HepG2 (cell line): Measurements from ENCODE around the gene FGD3. TPM values are rescaled to one million over a fixed set of nuclear protein-coding genes. Genes with fewer than 3 reads are reported as not detected.
A peak's percentile ranks its signal among the peaks of the same experiment; 100 is the strongest.

Experiments used
- ATAC-seq: fragments of 200-7000 bp; cut with Tn5 transposase; 3 replicates; pipeline ENCODE4 v1.9.1; 2020; ENCODE audit warnings: mild to moderate bottlenecking, moderate library complexity
- BruUV-seq: library from RNA; stranded (reverse); fragments of 400-500 nt; replicated peaks from 2 replicates; lab custom pipeline; 2021; lab: Mats Ljungman, UMichigan
- CTCF ChIA-PET: fragments of 300-600 bp; formaldehyde crosslinking; extraction: SDS; loops from one replicate; lab custom pipeline; 2021; ENCODE audit warnings: low total read pairs, inconsistent platforms, low intra/inter-chr PET ratio; lab: Yijun Ruan, JAX
- POLR2A ChIA-PET: fragments of 350-600 bp; sonication (Branson Sonifier 250); formaldehyde crosslinking; loops from one replicate; lab custom pipeline; 2020; ENCODE audit warnings: antibody characterized with exemption, inconsistent platforms; lab: Yijun Ruan, JAX
- DNase-seq: peaks from one replicate; pipeline ENCODE4 v3.0.0-alpha.2; 2015; ENCODE audit warnings: low spot score
- FAIRE-seq: peaks from 3 replicates; lab custom pipeline; 2011; peaks lifted over from hg19 to GRCh38; lab: Jason Lieb, UNC
- H2AFZ ChIP-seq: one replicate; pipeline ENCODE4 v1.6.1; 2011; ENCODE audit warnings: low read length, inconsistent platforms
- H3K27ac ChIP-seq: fragments of 300-600 bp; 3 replicates; pipeline ENCODE4 v1.8.0; 2011; ENCODE audit warnings: mixed run types, mild to moderate bottlenecking, mixed read lengths, low read length, inconsistent platforms; ENCODE audit not compliant: insufficient read depth; ENCODE audit errors: extremely low read length
- H3K27me3 ChIP-seq, 2 experiments: fragments of 200-600 bp in 1 of 2; 2 replicates in 1 of 2; 3 replicates in 1 of 2; pipeline versions ENCODE4 v1.6.0 to v1.8.0; 2011; ENCODE audit warnings: low read length in 2 of 2, mild to moderate bottlenecking in 2 of 2, moderate library complexity in 2 of 2, inconsistent platforms in 1 of 2; ENCODE audit not compliant: insufficient read depth in 2 of 2, control insufficient read depth in 1 of 2
- H3K36me3 ChIP-seq, 2 experiments: fragments of 200-600 bp in 1 of 2; replicated peaks in 1 of 2; 2 replicates in 1 of 2; 3 replicates in 1 of 2; pipeline versions ENCODE4 v1.5.1 to v1.8.0; 2011; ENCODE audit warnings: low read length in 2 of 2, inconsistent platforms in 1 of 2; ENCODE audit not compliant: insufficient read depth in 2 of 2, control insufficient read depth in 1 of 2
- H3K4me1 ChIP-seq: 2 replicates; pipeline ENCODE4 v1.5.1; 2012; ENCODE audit warnings: low read length, inconsistent platforms; ENCODE audit not compliant: insufficient read depth
- H3K4me2 ChIP-seq: 2 replicates; pipeline ENCODE4 v1.6.0; 2011; ENCODE audit warnings: low read depth, low read length, inconsistent platforms
- H3K4me3 ChIP-seq, 3 experiments: fragments of 200-600 bp in 1 of 3; sonication (generic), shearing (Covaris generic) in 1 of 3; replicated peaks in 1 of 3; 2 replicates each; pipeline ENCODE4 v1.5.1; 2011 to 2016; ENCODE audit warnings: low read length in 3 of 3, inconsistent platforms in 2 of 3, low read depth in 2 of 3, mild to moderate bottlenecking in 2 of 3, control low read depth in 1 of 3, mixed read lengths in 1 of 3; ENCODE audit not compliant: insufficient read depth in 1 of 3
- H3K79me2 ChIP-seq: one replicate; pipeline ENCODE4 v1.6.1; 2011; ENCODE audit warnings: low read length, inconsistent platforms; ENCODE audit not compliant: insufficient read depth
- H3K9ac ChIP-seq: 2 replicates; pipeline ENCODE4 v1.6.0; 2011; ENCODE audit warnings: mild to moderate bottlenecking, low read depth, low read length, inconsistent platforms; ENCODE audit not compliant: insufficient read depth
- H3K9me3 ChIP-seq: 2 replicates; pipeline ENCODE4 v1.5.1; 2012; ENCODE audit warnings: mild to moderate bottlenecking, low read length
- H4K20me1 ChIP-seq: 2 replicates; pipeline ENCODE4 v1.6.0; 2011; ENCODE audit warnings: inconsistent platforms, mild to moderate bottlenecking, low read length, moderate library complexity; ENCODE audit not compliant: insufficient read depth
- ESRRA ChIP-seq: sonication (generic); formaldehyde crosslinking; IDR thresholded peaks from 2 replicates; pipeline ENCODE4 v1.5.1; 2020; ENCODE audit warnings: mild to moderate bottlenecking, low read depth, missing genetic modification reagents
- FOXO1 ChIP-seq: sonication (generic); formaldehyde crosslinking; IDR thresholded peaks from 2 replicates; pipeline ENCODE4 v1.4.0; 2020; ENCODE audit warnings: missing genetic modification reagents
- GATAD1 ChIP-seq: IDR thresholded peaks from 2 replicates; pipeline ENCODE4 v1.6.1; 2016; ENCODE audit warnings: missing genetic modification reagents, missing compliant biosample characterization
- MAFF ChIP-seq: IDR thresholded peaks from 2 replicates; pipeline ENCODE4 v1.6.1; 2011; ENCODE audit warnings: low read depth, low read length, improper control_type of control experiment
- MAFK ChIP-seq, 2 experiments: IDR thresholded peaks in 1 of 2; conservative IDR thresholded peaks in 1 of 2; 2 replicates each; pipeline ENCODE4 v1.6.1; 2011; ENCODE audit warnings: improper control_type of control experiment in 2 of 2, low read length in 2 of 2
- MTA1 ChIP-seq: sonication (generic); formaldehyde crosslinking; IDR thresholded peaks from 2 replicates; pipeline ENCODE4 v1.4.0; 2020; ENCODE audit warnings: missing genetic modification reagents, mild to moderate bottlenecking, borderline replicate concordance
- POLR2A ChIP-seq, 2 experiments: IDR thresholded peaks; 2 replicates each; pipeline ENCODE4 v1.6.1; 2011; ENCODE audit warnings: low read depth in 2 of 2, low read length in 2 of 2, mild to moderate bottlenecking in 1 of 2, moderate library complexity in 1 of 2; ENCODE audit not compliant: insufficient read depth in 1 of 2
- RAD21 ChIP-seq: fragments of 450-650 bp; formaldehyde crosslinking; IDR thresholded peaks from 2 replicates; pipeline ENCODE4 v1.5.0; 2020; ENCODE audit warnings: mild to moderate bottlenecking
- SAP130 ChIP-seq: IDR thresholded peaks from 2 replicates; pipeline ENCODE4 v1.6.1; 2016; ENCODE audit warnings: low read depth
- SKI ChIP-seq: fragments of 450-650 bp; IDR thresholded peaks from one replicate; pipeline ENCODE4 v1.6.1; 2018; ENCODE audit warnings: mild to moderate bottlenecking; ENCODE audit not compliant: partially characterized antibody
- STAG1 ChIP-seq: sonication (generic); formaldehyde crosslinking; IDR thresholded peaks from 2 replicates; pipeline ENCODE4 v1.4.0; 2020; ENCODE audit warnings: missing genetic modification reagents
- ZFP36 ChIP-seq: fragments of 150-350 bp; IDR thresholded peaks from 2 replicates; pipeline ENCODE4 v1.6.1; 2018; ENCODE audit warnings: borderline replicate concordance, low read length, low read depth; ENCODE audit not compliant: partially characterized antibody
- ZNF329 ChIP-seq: sonication (generic); formaldehyde crosslinking; IDR thresholded peaks from 2 replicates; pipeline ENCODE4 v1.9.0; 2021; ENCODE audit warnings: low read depth, mild to moderate bottlenecking, missing genetic modification reagents
- ZNF33A ChIP-seq: sonication (generic); formaldehyde crosslinking; IDR thresholded peaks from 2 replicates; pipeline ENCODE4 v1.5.1; 2020; ENCODE audit warnings: missing genetic modification reagents, mild to moderate bottlenecking, moderate library complexity, borderline replicate concordance
- ZSCAN22 ChIP-seq: sonication (generic); formaldehyde crosslinking; IDR thresholded peaks from 2 replicates; pipeline ENCODE4 v1.4.0; 2020; ENCODE audit warnings: mild to moderate bottlenecking, missing genetic modification reagents
- WGBS: methylation state at CpG from one replicate; pipeline ENCODE4 v1.1.6; 2017; ENCODE audit warnings: low lambda C conversion rate; 5-methylcytosine and 5-hydroxymethylcytosine counted together
- in situ Hi-C: cut with HindIII; loops from 2 replicates; pipeline ENCODE4 v1.10.0; 2017; ENCODE audit warnings: low pct_unique_long_range_greater_than_20kb; ENCODE audit not compliant: extremely low pct_ligation_motif_present
- intact Hi-C: fragments of 100-400 bp; cut with micrococcal nuclease; formaldehyde crosslinking; loops from one replicate; pipeline ENCODE4 v1.10.0; 2022; ENCODE audit not compliant: unreplicated experiment
- polyA plus RNA-seq, 8 experiments: library from polyadenylated mRNA; depleted of rRNA in 3 of 8; stranded (reverse) in 7 of 8; unstranded in 1 of 8; fragments of >200 nt; fragmentation: Illumina TruSeq in 4 of 8; extraction: Trizol in 4 of 8; gene quantifications; 2 replicates each; pipeline versions ENCODE4 v1.2.1 to v1.2.3, GENCODE V29; 2011 to 2016; ENCODE audit warnings: low read depth in 4 of 8, missing spikeins in 1 of 8, mixed read lengths in 1 of 8; ENCODE audit not compliant: insufficient read depth in 1 of 8
- total RNA-seq, 5 experiments: library from RNA; depleted of rRNA; stranded (reverse); fragments of >200 nt; fragmentation: Illumina TruSeq; extraction: Trizol; gene quantifications; 2 replicates each; pipeline ENCODE4 v1.2.3, GENCODE V29; 2016; ENCODE audit warnings: low read depth in 1 of 5
- TF ChIP-seq, protein P1 (sequence below): sonication (generic); formaldehyde crosslinking; IDR thresholded peaks from 2 replicates; pipeline ENCODE4 v1.4.0; 2020; ENCODE audit warnings: missing genetic modification reagents, borderline replicate concordance

The FGD3 gene
- total and polyA plus RNA-seq, 2 of the 13 experiments (the other 11 are each of a cell fraction or from before 2014, with no cell fraction given), result 0.53 to 1.1 TPM

DNA sequence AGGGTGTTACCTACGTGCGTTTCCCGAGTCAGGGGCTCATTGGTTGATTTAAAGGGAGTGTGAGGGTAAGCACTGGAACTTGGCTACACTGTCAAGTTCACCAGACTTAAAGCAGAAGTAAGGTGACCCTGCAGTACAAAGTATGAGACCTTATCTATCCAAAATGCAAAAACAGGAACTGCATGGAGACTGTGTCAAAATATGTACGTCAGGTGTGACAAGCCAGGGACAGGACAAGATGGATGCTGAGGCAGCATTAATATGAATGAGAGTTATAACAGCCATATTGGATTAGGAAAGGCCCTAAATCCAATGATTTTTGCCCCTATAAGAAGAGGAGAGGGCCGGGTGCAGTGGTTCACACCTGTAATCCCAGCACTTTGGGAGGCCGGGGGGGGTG lies 95.8 kb downstream of the FGD3 start:
- no peak overlapping the region for H2AFZ ChIP-seq
- TF ChIP-seq MAFF (peak; percentile 55), MAFK (conservative IDR thresholded peaks at IDR 0.05 in 1 of 2, IDR thresholded peaks at IDR 0.05 in 1 of 2; ENCODE audit: low read length in 2 of 2) (peak; percentile 55 to 64), MTA1 (no peak), ZNF329 (no peak), STAG1 (CRISPR knock-in tag) (no peak)
- H4K20me1 ChIP-seq, result no peaks in the 10 kb centered on the region
- no peak overlapping the region for H3K4me3 ChIP-seq
- POLR2A ChIA-PET, result no interaction called here
- CTCF ChIA-PET, result no interaction called here
- no TSS peak for BruUV-seq
- H3K9ac ChIP-seq, result no peak overlapping the region
- FAIRE-seq (no peak), ATAC-seq (no peak), DNase-seq (no peak)
- H3K4me2 ChIP-seq, result no peak overlapping the region
- no peaks in the 10 kb centered on the region for H3K36me3 ChIP-seq
- no peaks in the 10 kb centered on the region for H3K9me3 ChIP-seq
- no peaks in the 10 kb centered on the region for H3K79me2 ChIP-seq
- H3K4me1 ChIP-seq, result no peaks in the 10 kb centered on the region
- intact Hi-C loops, result no loop called here
- WGBS, result 11% methylated on average over 6 of the region's 6 CpGs
- no peak overlapping the region for H3K27ac ChIP-seq
- in situ Hi-C loops, result no loop called here
- peaks cover 1 to 3% of the 10 kb centered on the region in 2 experiments; a peak in 1 of 5 replicates for H3K27me3 ChIP-seq

DNA sequence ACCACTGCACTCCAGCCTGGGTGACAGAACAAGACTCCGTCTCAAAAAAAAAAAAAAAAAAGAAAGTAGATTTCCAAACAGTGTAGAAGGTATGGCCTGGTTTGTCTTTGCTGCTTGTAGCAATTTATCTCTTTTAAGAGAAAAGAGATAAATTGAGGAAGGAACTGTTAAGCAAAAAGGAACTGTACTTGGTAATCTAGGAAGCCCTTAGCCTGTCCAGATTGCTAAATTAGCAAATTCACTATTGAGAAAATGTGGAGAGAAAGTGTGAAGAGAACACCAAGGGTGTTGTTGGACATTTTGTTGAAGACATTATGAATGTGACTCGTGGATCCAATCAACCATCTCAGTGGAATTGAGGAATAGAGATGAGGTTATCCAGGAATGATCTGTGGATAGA lies 98.2 kb downstream of the FGD3 start:
- FAIRE-seq (no peak), DNase-seq (no peak), ATAC-seq (no peak)
- Histone ChIP-seq H3K27me3 (peaks cover 0 to 9% of the 10 kb centered on the region in 2 experiments; a peak in 2 of 5 replicates), H3K4me1 (peaks cover 14% of the 10 kb centered on the region), H3K9ac (no peak overlapping the region), H3K4me2 (no peak overlapping the region), H3K36me3 (no peaks in the 10 kb centered on the region), H3K79me2 (no peaks in the 10 kb centered on the region), H3K9me3 (no peaks in the 10 kb centered on the region), H3K27ac (no peak overlapping the region), H2AFZ (no peak overlapping the region), H4K20me1 (no peaks in the 10 kb centered on the region), H3K4me3 (no peak overlapping the region)
- CTCF ChIA-PET, result no interaction called here
- in situ Hi-C loops (no loop called here), intact Hi-C loops (no loop called here)
- 58% methylated on average over 2 of the region's 2 CpGs for WGBS
- POLR2A ChIA-PET, result no interaction called here
- BruUV-seq, result no TSS peak
- no peak for TF ChIP-seq SKI
- TF ChIP-seq ZNF33A, result no peak
- no peak for TF ChIP-seq SAP130 (CRISPR knock-in tag)
- no peak for TF ChIP-seq ESRRA
- TF ChIP-seq GATAD1, result no peak
- TF ChIP-seq ZSCAN22 (CRISPR knock-in tag), result no peak
- no peak for TF ChIP-seq POLR2A (IDR thresholded peaks at IDR 0.05; ENCODE audit: insufficient read depth in 1 of 2, low read depth in 2 of 2, low read length in 2 of 2)
- no peak for TF ChIP-seq FOXO1 (CRISPR knock-in tag)
- no peak for TF ChIP-seq RAD21
- TF ChIP-seq, protein P1, sequence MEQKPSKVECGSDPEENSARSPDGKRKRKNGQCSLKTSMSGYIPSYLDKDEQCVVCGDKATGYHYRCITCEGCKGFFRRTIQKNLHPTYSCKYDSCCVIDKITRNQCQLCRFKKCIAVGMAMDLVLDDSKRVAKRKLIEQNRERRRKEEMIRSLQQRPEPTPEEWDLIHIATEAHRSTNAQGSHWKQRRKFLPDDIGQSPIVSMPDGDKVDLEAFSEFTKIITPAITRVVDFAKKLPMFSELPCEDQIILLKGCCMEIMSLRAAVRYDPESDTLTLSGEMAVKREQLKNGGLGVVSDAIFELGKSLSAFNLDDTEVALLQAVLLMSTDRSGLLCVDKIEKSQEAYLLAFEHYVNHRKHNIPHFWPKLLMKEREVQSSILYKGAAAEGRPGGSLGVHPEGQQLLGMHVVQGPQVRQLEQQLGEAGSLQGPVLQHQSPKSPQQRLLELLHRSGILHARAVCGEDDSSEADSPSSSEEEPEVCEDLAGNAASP (CRISPR knock-in tag), result no peak
- no peak for TF ChIP-seq ZFP36
